SH-SY5Y (cell line): ENCODE measurements around the gene CPED1.

Experiments used
- GATA2 ChIP-seq: IDR thresholded peaks from 2 replicates; pipeline ENCODE4 v1.6.1; 2011; ENCODE audit warnings: mild to moderate bottlenecking, low read depth, low read length
- GATA3 ChIP-seq: IDR thresholded peaks from 2 replicates; pipeline ENCODE4 v1.6.1; 2011; ENCODE audit warnings: low read depth, mild to moderate bottlenecking, low read length, moderate library complexity

GRCh38 chr7:121235201-121235600 lies 246.7 kb downstream of the CPED1 start:
- TF ChIP-seq GATA2 (no peak), GATA3 (no peak)
